ENCODE results near the gene VTI1A. TPM values are rescaled to one million over a fixed set of nuclear protein-coding genes. Genes with fewer than 3 reads are reported as not detected.

Gene VTI1A
- total and polyA plus RNA-seq, 2 of the 13 experiments (the other 11 are each of a cell fraction or from before 2014, with no cell fraction given): 11.7 to 32.7 TPM

GRCh38 chr10:112643600-112644264, 196.7 kb downstream of the VTI1A start (continued):
- TF ChIP-seq ZHX2 (IDR thresholded peaks at IDR 0.05; ENCODE audit: low read depth): peak; percentile 67; the same call in 1 of the 2 replicates
- TF ChIP-seq ZHX2 (CRISPR knock-in tag; IDR thresholded peaks at IDR 0.05; ENCODE audit: borderline replicate concordance): no peak
- peak; percentile 76; the same call in 1 of the 2 replicates for TF ChIP-seq ZNF614 (CRISPR knock-in tag; IDR thresholded peaks at IDR 0.05; ENCODE audit: borderline replicate concordance)
- peak; percentile 64 for TF ChIP-seq YY1 (IDR thresholded peaks at IDR 0.05; ENCODE audit: insufficient read depth, insufficient replicate concordance, low read depth, low read length)
- no peak for TF ChIP-seq ZNF431 (CRISPR knock-in tag; IDR thresholded peaks at IDR 0.05; ENCODE audit: borderline replicate concordance, low read depth)
- TF ChIP-seq NFKBIZ (CRISPR knock-in tag; IDR thresholded peaks at IDR 0.05): peak; percentile 94
- 0 out of 2 replicates have a peak, but pooled peaks have one; percentile 29 for TF ChIP-seq NR2C2 (CRISPR knock-in tag; IDR thresholded peaks at IDR 0.05; ENCODE audit: borderline replicate concordance)
- peak; percentile 98 for TF ChIP-seq ARID3A (IDR thresholded peaks at IDR 0.05; ENCODE audit: low read depth, low read length)
- peak; percentile 97; the same call in 1 of the 2 replicates for TF ChIP-seq FOXK1 (CRISPR knock-in tag; IDR thresholded peaks at IDR 0.05; ENCODE audit: borderline replicate concordance, low read depth)
- TF ChIP-seq ATF4 (CRISPR knock-in tag; IDR thresholded peaks at IDR 0.05): peak; percentile 30 to 99; a peak in 3 of 4 replicates
- TF ChIP-seq RARG (CRISPR knock-in tag; IDR thresholded peaks at IDR 0.05; ENCODE audit: low read depth): no peak
- no peak for TF ChIP-seq AKNA (CRISPR knock-in tag; IDR thresholded peaks at IDR 0.05; ENCODE audit: borderline replicate concordance)
- TF ChIP-seq ZNF264 (CRISPR knock-in tag; IDR thresholded peaks at IDR 0.05): 0 out of 2 replicates have a peak, but pooled peaks have one; percentile 58
- TF ChIP-seq HMG20B (CRISPR knock-in tag; conservative IDR thresholded peaks at IDR 0.05): peak; percentile 72; the same call in 1 of the 2 replicates

All from HepG2 (cell line).